Lower leg skin (tissue), 3 donors: ENCODE data around the gene ZNF816.
"Not testable (repeated sequence)": the region's sequence is repeated elsewhere in the genome, so short reads cannot be mapped to it uniquely, and the experiment has no call there.

Experiments
- CTCF ChIP-seq, 3 donors: fragments of 450-650 bp; IDR thresholded peaks; one replicate each; pipeline ENCODE4 v1.5.1; 2016; ENCODE audit warnings: antibody characterized with exemption in 3 of 3, mild to moderate bottlenecking in 3 of 3, moderate library complexity in 2 of 3
- POLR2A ChIP-seq, 2 donors: fragments of 450-650 bp; IDR thresholded peaks; one replicate each; pipeline ENCODE4 v1.6.1; 2016 to 2017; ENCODE audit warnings: antibody characterized with exemption in 2 of 2, mild to moderate bottlenecking in 1 of 2, moderate library complexity in 1 of 2

DNA sequence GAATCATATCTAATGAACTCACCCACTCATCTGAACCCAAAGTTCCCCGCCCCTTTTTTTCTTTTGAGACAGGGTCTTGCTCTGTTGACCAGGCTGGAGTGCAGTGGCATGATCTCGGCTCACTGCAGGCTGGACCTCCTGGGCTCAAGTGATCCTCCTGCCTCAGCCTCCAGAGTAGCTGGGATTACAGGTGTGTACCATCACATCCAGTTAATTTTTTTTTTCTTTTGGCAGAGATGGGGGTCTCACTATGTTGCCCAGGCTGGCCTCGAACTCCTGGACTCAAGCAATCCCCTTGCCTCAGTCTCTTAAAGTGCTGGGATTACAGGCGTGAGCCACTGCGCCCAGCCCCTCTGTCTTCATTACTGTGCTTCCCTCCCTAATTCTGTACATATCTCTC is 21.8 kb downstream of the ZNF816 start:
- not testable (repeated sequence) for TF ChIP-seq CTCF, POLR2A (IDR thresholded peaks at IDR 0.05)
